Cardiac septum (tissue), 1 donor: ENCODE results near the gene MEIOB. TPM values are rescaled to one million over a fixed set of nuclear protein-coding genes. Genes with fewer than 3 reads are reported as not detected.
"Not testable (repeated sequence)": the region's sequence is repeated elsewhere in the genome, so short reads cannot be mapped to it uniquely, and the experiment has no call there.

Experiments
- DNase-seq: peaks from one replicate; pipeline ENCODE4 v3.0.0-alpha.2; 2020; ENCODE audit warnings: low spot score
- intact Hi-C: fragments of 100-400 bp; cut with DNase I; formaldehyde crosslinking; loops from one replicate; pipeline ENCODE4 v1.14.0; 2022
- long read RNA-seq: library from polyadenylated mRNA; unstranded; transcript quantifications from one replicate; pipeline ENCODE4 v2.0.0, GENCODE V29; 2021
- total RNA-seq: library from RNA; stranded (reverse); fragmentation: NEBNext Ultra II Directional; extraction: Animal tissue kit (Norgen Biotek cat#: 25700); gene quantifications from one replicate; pipeline ENCODE4 v1.2.1, GENCODE V29; 2021
- donor health status: DM: no; HTN: no; CAD: no.

MEIOB gene
- total RNA-seq, result not detected
- long read RNA-seq, result 0 reads

GRCh38 chr16:1871974-1872635 is at the start of gene MEIOB:
TSS of gene MEIOB (minus strand) at chr16:1872164. CDS start at chr16:1868175, 3,989 bp downstream.
- no peak for DNase-seq
- intact Hi-C loops, result no loop called here

- intact Hi-C loops, result no loop called here
- no peak for DNase-seq
These were observed 48.8 kb upstream of the MEIOB start for GRCh38 chr16:1920727-1921171.

GRCh38 chr16:1920122-1920521 is 48.2 kb upstream of the MEIOB start:
- not testable (repeated sequence) for DNase-seq

GRCh38 chr16:1919327-1919998 is 47.5 kb upstream of the MEIOB start:
- DNase-seq, result no peak

More at GRCh38 chr16:1920122-1920521, 48.2 kb upstream of the MEIOB start:
- intact Hi-C loops, result not testable (repeated sequence)

GRCh38 chr16:1918351-1919326 is 46.7 kb upstream of the MEIOB start, which contains the start of gene HS3ST6:
TSS of gene HS3ST6 (minus strand) at chr16:1918415. CDS start at chr16:1918323, 92 bp downstream.
- no peak for DNase-seq
- intact Hi-C loops, result no loop called here

More at GRCh38 chr16:1919327-1919998, 47.5 kb upstream of the MEIOB start:
- intact Hi-C loops, result no loop called here

GRCh38 chr16:1917665-1918350 is 45.8 kb upstream of the MEIOB start:
- intact Hi-C loops, result no loop called here
- no peak for DNase-seq

GRCh38 chr16:1917056-1917664 is 45.2 kb upstream of the MEIOB start:
- DNase-seq, result no peak
- intact Hi-C loops, result no loop called here

GRCh38 chr16:1916640-1916990 is 44.7 kb upstream of the MEIOB start:
- intact Hi-C loops, result no loop called here

GRCh38 chr16:1915732-1916639 is 44.0 kb upstream of the MEIOB start:
- DNase-seq, result no peak
- intact Hi-C loops, result no loop called here

More at GRCh38 chr16:1916640-1916990, 44.7 kb upstream of the MEIOB start:
- DNase-seq, result no peak

- intact Hi-C loops, result no loop called here
- DNase-seq, result no peak
These were observed 43.0 kb upstream of the MEIOB start for GRCh38 chr16:1914988-1915387.

- DNase-seq, result no peak
- intact Hi-C loops, result no loop called here
These were observed 42.2 kb upstream of the MEIOB start for GRCh38 chr16:1914084-1914608.

- no peak for DNase-seq
- intact Hi-C loops, result no loop called here
These were observed 41.5 kb upstream of the MEIOB start for GRCh38 chr16:1913327-1914083.

- intact Hi-C loops, result no loop called here
- DNase-seq, result no peak
These were observed 40.2 kb upstream of the MEIOB start for GRCh38 chr16:1912215-1912543.

- DNase-seq, result no peak
- intact Hi-C loops, result no loop called here
These were observed 39.7 kb upstream of the MEIOB start for GRCh38 chr16:1911467-1912214.

- no peak for DNase-seq
These were observed 37.7 kb upstream of the MEIOB start for GRCh38 chr16:1909561-1910231.

GRCh38 chr16:1908983-1909382 is 37.0 kb upstream of the MEIOB start:
- no peak for DNase-seq
- intact Hi-C loops, result no loop called here

More at GRCh38 chr16:1909561-1910231, 37.7 kb upstream of the MEIOB start:
- intact Hi-C loops, result no loop called here
